Smooth muscle cell (in vitro differentiated cells): Measurements from ENCODE around the gene ACSBG1. TPM values are rescaled to one million over a fixed set of nuclear protein-coding genes. Genes with fewer than 3 reads are reported as not detected.

Experiments
- DNase-seq: peaks from one replicate; lab custom pipeline; 2025; ENCODE audit not compliant: unreplicated experiment; lab: John Stamatoyannopoulos, UW
- H2AFZ ChIP-seq: fragments of 200-600 bp; sonication (generic); 2 replicates; pipeline ENCODE4 v1.6.0; 2016; ENCODE audit warnings: antibody characterized with exemption, low read depth, mild to moderate bottlenecking
- H3F3A ChIP-seq: fragments of 200-600 bp; sonication (generic); 2 replicates; pipeline ENCODE4 v1.6.0; 2017; ENCODE audit warnings: antibody characterized with exemption, low read depth
- H3K27ac ChIP-seq: fragments of 200-600 bp; sonication (generic); 2 replicates; pipeline ENCODE4 v1.5.1; 2016; ENCODE audit warnings: low read depth, mild to moderate bottlenecking
- H3K27me3 ChIP-seq: fragments of 200-600 bp; sonication (generic); 2 replicates; pipeline ENCODE4 v1.6.1; 2016; ENCODE audit warnings: low read depth, mild to moderate bottlenecking
- H3K36me3 ChIP-seq: fragments of 200-600 bp; sonication (generic); 2 replicates; pipeline ENCODE4 v1.5.1; 2016; ENCODE audit warnings: low read depth
- H3K4me1 ChIP-seq: fragments of 200-600 bp; sonication (generic); 2 replicates; pipeline ENCODE4 v1.5.1; 2016; ENCODE audit warnings: low read depth
- H3K4me2 ChIP-seq: fragments of 200-600 bp; sonication (generic); 2 replicates; pipeline ENCODE4 v1.6.0; 2016; ENCODE audit warnings: mild to moderate bottlenecking
- H3K4me3 ChIP-seq: fragments of 200-600 bp; sonication (generic); 2 replicates; pipeline ENCODE4 v1.5.1; 2016; ENCODE audit warnings: mild to moderate bottlenecking
- H3K79me2 ChIP-seq: fragments of 200-600 bp; sonication (generic); 2 replicates; pipeline ENCODE4 v1.6.0; 2016; ENCODE audit warnings: low read depth, mild to moderate bottlenecking
- H3K9ac ChIP-seq: fragments of 200-600 bp; sonication (generic); 2 replicates; pipeline ENCODE4 v1.6.0; 2016; ENCODE audit warnings: low read depth
- H3K9me3 ChIP-seq: fragments of 200-600 bp; sonication (generic); replicated peaks from 2 replicates; pipeline ENCODE4 v1.5.1; 2016; ENCODE audit warnings: low read depth
- H4K20me1 ChIP-seq: fragments of 200-600 bp; sonication (generic); 2 replicates; pipeline ENCODE4 v1.6.0; 2016; ENCODE audit warnings: low read depth
- WGBS: methylation state at CpG from one replicate; pipeline ENCODE4 v1.1.7; 2016; ENCODE audit warnings: low lambda C conversion rate; 5-methylcytosine and 5-hydroxymethylcytosine counted together
- polyA plus RNA-seq: library from polyadenylated mRNA; unstranded; fragments of >200 nt; fragmentation: Nextera tagmentation; extraction: Ambion mirVana; gene quantifications from 2 replicates; pipeline ENCODE4 v1.2.1, GENCODE V29; 2016
- total RNA-seq: library from RNA; depleted of rRNA; stranded (reverse); fragments of >200 nt; gene quantifications from 2 replicates; pipeline ENCODE4 v1.2.3, GENCODE V29; 2014
- TF ChIP-seq, protein P1 (sequence below): fragments of 200-600 bp; sonication (generic); IDR thresholded peaks from 2 replicates; pipeline ENCODE4 v1.5.1; 2017; ENCODE audit warnings: borderline replicate concordance, mild to moderate bottlenecking, antibody characterized with exemption; ENCODE audit not compliant: insufficient read depth, poor library complexity, severe bottlenecking

ACSBG1 gene
- total and polyA plus RNA-seq, 2 experiments from 2014 or later, result under 0.01 to 0.22 TPM

DNA sequence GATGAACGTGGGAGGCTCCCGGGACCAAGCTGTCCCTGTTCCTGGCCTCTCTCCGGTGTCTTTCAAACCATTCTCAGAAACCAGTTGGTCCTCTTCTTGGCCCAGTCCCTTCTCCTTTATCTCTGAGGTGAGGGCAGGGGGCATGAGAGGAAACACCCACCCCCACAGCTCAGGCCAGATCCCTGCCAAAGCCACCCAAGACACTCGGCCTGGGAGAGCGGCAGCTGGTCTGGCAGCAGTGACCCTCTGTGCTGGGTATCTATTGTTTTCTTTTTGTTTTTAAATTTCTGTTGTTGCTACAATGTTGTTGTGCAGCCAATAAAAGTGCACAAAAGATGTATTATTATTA lies 27.3 kb downstream of the ACSBG1 start:
- Histone ChIP-seq H3K27ac (peak overlapping the region; percentile 64), H3K36me3 (no peaks in the 10 kb centered on the region), H3K4me2 (peak overlapping the region; percentile 30), H3K4me3 (no peak overlapping the region), H3K27me3 (no peaks in the 10 kb centered on the region), H4K20me1 (no peaks in the 10 kb centered on the region), H2AFZ (no peak overlapping the region), H3F3A (peaks cover 5% of the 10 kb centered on the region), H3K9ac (no peak overlapping the region), H3K79me2 (no peaks in the 10 kb centered on the region), H3K9me3 (no peaks in the 10 kb centered on the region), H3K4me1 (peaks cover 6% of the 10 kb centered on the region)
- no peak for DNase-seq
- WGBS, result 56% methylated on average over 5 of the region's 5 CpGs
- TF ChIP-seq, protein P1, sequence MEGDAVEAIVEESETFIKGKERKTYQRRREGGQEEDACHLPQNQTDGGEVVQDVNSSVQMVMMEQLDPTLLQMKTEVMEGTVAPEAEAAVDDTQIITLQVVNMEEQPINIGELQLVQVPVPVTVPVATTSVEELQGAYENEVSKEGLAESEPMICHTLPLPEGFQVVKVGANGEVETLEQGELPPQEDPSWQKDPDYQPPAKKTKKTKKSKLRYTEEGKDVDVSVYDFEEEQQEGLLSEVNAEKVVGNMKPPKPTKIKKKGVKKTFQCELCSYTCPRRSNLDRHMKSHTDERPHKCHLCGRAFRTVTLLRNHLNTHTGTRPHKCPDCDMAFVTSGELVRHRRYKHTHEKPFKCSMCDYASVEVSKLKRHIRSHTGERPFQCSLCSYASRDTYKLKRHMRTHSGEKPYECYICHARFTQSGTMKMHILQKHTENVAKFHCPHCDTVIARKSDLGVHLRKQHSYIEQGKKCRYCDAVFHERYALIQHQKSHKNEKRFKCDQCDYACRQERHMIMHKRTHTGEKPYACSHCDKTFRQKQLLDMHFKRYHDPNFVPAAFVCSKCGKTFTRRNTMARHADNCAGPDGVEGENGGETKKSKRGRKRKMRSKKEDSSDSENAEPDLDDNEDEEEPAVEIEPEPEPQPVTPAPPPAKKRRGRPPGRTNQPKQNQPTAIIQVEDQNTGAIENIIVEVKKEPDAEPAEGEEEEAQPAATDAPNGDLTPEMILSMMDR, result no peak

- no peak for DNase-seq
- peak overlapping the region; percentile 47 for H2AFZ ChIP-seq
These were observed 27.8 kb downstream of the ACSBG1 start for GRCh38 chr15:78206326-78207109.

DNA sequence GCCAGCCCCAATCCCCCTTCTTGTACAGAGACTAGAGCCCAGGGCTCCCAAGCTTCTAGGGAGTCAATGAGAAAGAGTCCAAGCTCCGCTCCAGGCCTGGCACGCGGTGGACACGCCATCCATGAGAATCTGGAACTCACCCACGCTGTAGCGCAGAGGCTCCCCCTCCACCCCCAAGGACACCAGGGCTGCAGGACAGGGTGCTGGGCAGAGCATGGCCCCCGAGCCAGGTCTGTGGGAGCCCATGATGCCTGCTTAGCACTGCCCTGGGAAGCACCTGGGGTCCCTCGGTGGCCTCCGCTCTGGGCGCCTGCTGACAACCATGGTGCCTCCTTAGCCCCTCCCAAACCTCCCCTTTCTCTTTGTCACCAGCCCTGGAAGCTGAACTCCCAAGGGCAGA lies 28.5 kb downstream of the ACSBG1 start:
- Histone ChIP-seq H2AFZ (no peak overlapping the region), H4K20me1 (no peaks in the 10 kb centered on the region), H3K4me3 (no peak overlapping the region), H3K36me3 (no peaks in the 10 kb centered on the region), H3F3A (peaks cover 5% of the 10 kb centered on the region), H3K9me3 (no peaks in the 10 kb centered on the region), H3K4me1 (peaks cover 5% of the 10 kb centered on the region), H3K27me3 (no peaks in the 10 kb centered on the region), H3K27ac (no peak overlapping the region), H3K9ac (no peak overlapping the region), H3K79me2 (no peaks in the 10 kb centered on the region), H3K4me2 (peak overlapping the region; percentile 30)
- DNase-seq, result no peak
- WGBS, result 97% methylated on average over 10 of the region's 10 CpGs
- TF ChIP-seq, protein P1, result no peak

More at GRCh38 chr15:78206326-78207109, 27.8 kb downstream of the ACSBG1 start:
- Histone ChIP-seq H4K20me1 (no peaks in the 10 kb centered on the region), H3K9ac (no peak overlapping the region), H3K27ac (peak overlapping the region; percentile 64), H3K4me3 (no peak overlapping the region), H3K27me3 (no peaks in the 10 kb centered on the region), H3K79me2 (no peaks in the 10 kb centered on the region), H3F3A (peaks cover 5% of the 10 kb centered on the region), H3K36me3 (no peaks in the 10 kb centered on the region), H3K9me3 (no peaks in the 10 kb centered on the region), H3K4me1 (peaks cover 5% of the 10 kb centered on the region), H3K4me2 (peak overlapping the region; percentile 30)
- WGBS, result 40% methylated on average over 12 of the region's 12 CpGs
- TF ChIP-seq, protein P1, result no peak

DNA sequence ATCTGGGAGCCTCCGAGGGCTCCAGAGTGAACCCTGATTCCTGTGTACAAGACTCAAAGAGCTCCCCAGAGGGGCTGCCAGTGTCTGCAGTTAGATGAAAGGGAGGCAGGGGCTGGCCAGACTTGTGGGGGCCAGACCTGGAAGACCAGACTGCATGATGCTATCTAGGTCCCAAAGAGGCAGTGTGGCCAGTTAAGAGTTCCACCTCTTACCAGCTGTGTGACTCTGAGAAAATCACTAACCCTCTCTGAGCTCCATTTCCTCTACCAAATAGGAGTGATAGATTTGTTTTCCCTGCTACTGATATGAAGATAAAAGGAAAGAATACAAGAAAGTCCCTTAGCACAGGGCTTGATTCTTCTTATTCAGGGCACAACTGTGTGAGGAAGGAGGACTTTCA lies 29.0 kb downstream of the ACSBG1 start:
- TF ChIP-seq, protein P1, result no peak
- Histone ChIP-seq H3K27ac (no peak overlapping the region), H2AFZ (no peak overlapping the region), H3K27me3 (no peaks in the 10 kb centered on the region), H3K9ac (no peak overlapping the region), H3K79me2 (no peaks in the 10 kb centered on the region), H3K4me1 (peaks cover 5% of the 10 kb centered on the region), H3K9me3 (no peaks in the 10 kb centered on the region), H3K4me2 (no peak overlapping the region), H4K20me1 (no peaks in the 10 kb centered on the region), H3F3A (peaks cover 5% of the 10 kb centered on the region), H3K36me3 (no peaks in the 10 kb centered on the region), H3K4me3 (no peak overlapping the region)
- WGBS, result 100% methylated on average over 1 of the region's 1 CpG
- DNase-seq, result no peak
